PC-3 (cell line): ENCODE results near the gene FHAD1. TPM values are rescaled to one million over a fixed set of nuclear protein-coding genes. Genes with fewer than 3 reads are reported as not detected.
A peak's percentile ranks its signal among the peaks of the same experiment; 100 is the strongest.

Experiments used
- ATAC-seq: fragments of 200-7000 bp; cut with Tn5 transposase; 2 replicates; pipeline ENCODE4 v1.9.1; 2020; ENCODE audit warnings: mild to moderate bottlenecking, moderate library complexity
- BruUV-seq: library from RNA; stranded (reverse); fragments of 400-500 nt; replicated peaks from 2 replicates; lab custom pipeline; 2021; lab: Mats Ljungman, UMichigan
- CTCF ChIA-PET: fragments of 300-600 bp; sonication (Branson Sonifier 250); formaldehyde crosslinking; loops from one replicate; lab custom pipeline; 2022; ENCODE audit warnings: antibody characterized with exemption; lab: Charles Lee
- POLR2A ChIA-PET: fragments of 300-600 bp; sonication (Branson Sonifier 250); formaldehyde crosslinking; loops from one replicate; lab custom pipeline; 2022; ENCODE audit warnings: antibody characterized with exemption; ENCODE audit not compliant: unreplicated experiment; lab: Charles Lee
- DNase-seq: peaks from one replicate; pipeline ENCODE4 v3.0.0-alpha.2; 2015
- H2AFZ ChIP-seq: fragments of 300-600 bp; sonication (generic); 2 replicates; pipeline ENCODE4 v1.6.0; 2016; ENCODE audit warnings: antibody characterized with exemption, low read length
- H3F3A ChIP-seq: fragments of 300-600 bp; sonication (generic); one replicate; pipeline ENCODE4 v1.6.0; 2017; ENCODE audit warnings: antibody characterized with exemption, low read length, control low read depth, mild to moderate bottlenecking; ENCODE audit not compliant: unreplicated experiment
- H3K27ac ChIP-seq: fragments of 300-600 bp; sonication (generic); 2 replicates; pipeline ENCODE4 v1.5.1; 2016; ENCODE audit warnings: mild to moderate bottlenecking, low read length
- H3K27me3 ChIP-seq: fragments of 300-600 bp; sonication (generic); 2 replicates; pipeline ENCODE4 v1.6.1; 2016; ENCODE audit warnings: low read length, mixed read lengths
- H3K36me3 ChIP-seq: fragments of 300-600 bp; sonication (generic); 2 replicates; pipeline ENCODE4 v1.6.1; 2016; ENCODE audit warnings: low read depth, mixed run types, low read length, mixed read lengths
- H3K4me1 ChIP-seq: fragments of 300-600 bp; sonication (generic); 2 replicates; pipeline ENCODE4 v1.5.1; 2016; ENCODE audit warnings: low read length; ENCODE audit not compliant: insufficient read depth
- H3K4me2 ChIP-seq: fragments of 300-600 bp; sonication (generic); 2 replicates; pipeline ENCODE4 v1.6.0; 2016; ENCODE audit warnings: low read length
- H3K4me3 ChIP-seq: fragments of 300-600 bp; sonication (generic); 2 replicates; pipeline ENCODE4 v1.5.1; 2016; ENCODE audit warnings: mild to moderate bottlenecking, low read length, mixed read lengths
- H3K79me2 ChIP-seq: fragments of 300-600 bp; sonication (generic); 2 replicates; pipeline ENCODE4 v1.6.1; 2017; ENCODE audit warnings: low read length, mixed read lengths
- H3K9ac ChIP-seq: fragments of 300-600 bp; sonication (generic); 2 replicates; pipeline ENCODE4 v1.6.0; 2016; ENCODE audit warnings: mild to moderate bottlenecking, low read length
- H3K9me2 ChIP-seq: fragments of 300-600 bp; sonication (generic); replicated peaks from 2 replicates; pipeline ENCODE4 v1.6.1; 2016; ENCODE audit warnings: mixed run types, low read length, mixed read lengths
- H3K9me3 ChIP-seq: fragments of 300-600 bp; sonication (generic); 2 replicates; pipeline ENCODE4 v1.6.1; 2016; ENCODE audit warnings: low read length, mixed read lengths
- H4K20me1 ChIP-seq: fragments of 300-600 bp; sonication (generic); 2 replicates; pipeline ENCODE4 v1.6.1; 2016; ENCODE audit warnings: low read length, mixed read lengths
- CTCF ChIP-seq: fragments of 300-600 bp; sonication (generic); conservative IDR thresholded peaks from 2 replicates; pipeline ENCODE4 v1.5.1; 2017; ENCODE audit warnings: antibody characterized with exemption, low read depth, mild to moderate bottlenecking, low read length
- EZH2 ChIP-seq: fragments of 300-600 bp; sonication (generic); IDR thresholded peaks from one replicate; pipeline ENCODE4 v1.6.1; 2017; ENCODE audit warnings: antibody characterized with exemption, mild to moderate bottlenecking, low read length; ENCODE audit not compliant: unreplicated experiment
- EZH2phosphoT487 ChIP-seq: fragments of 300-600 bp; sonication (generic); IDR thresholded peaks from 2 replicates; pipeline ENCODE4 v1.6.1; 2018; ENCODE audit warnings: mild to moderate bottlenecking, antibody characterized with exemption, low read length, borderline replicate concordance
- intact Hi-C: fragments of 100-400 bp; cut with micrococcal nuclease; formaldehyde crosslinking; loops from 2 replicates; pipeline ENCODE4 v1.9.0; 2023
- total RNA-seq: library from RNA; depleted of rRNA; stranded (reverse); fragments of >200 nt; gene quantifications from 2 replicates; pipeline ENCODE4 v1.2.3, GENCODE V29; 2014

Gene FHAD1
- total RNA-seq, 1 experiment from 2014 or later = 0.95 TPM

- POLR2A ChIA-PET = no interaction called here
Observed at GRCh38 chr1:15334995-15335394, 88.0 kb downstream of the FHAD1 start.

GRCh38 chr1:15336866-15337265 is 89.8 kb downstream of the FHAD1 start:
- ChIA-PET POLR2A (interaction anchor here (0.6 kb wide), 2 partner anchors 76 to 93 kb away, joined by 6 to 10 read pairs; no protein-coding TSS in a partner anchor), CTCF (interaction anchor here (0.6 kb wide), 2 partner anchors 24 to 95 kb away, joined by 4 to 5 read pairs; no protein-coding TSS in a partner anchor)
- no peaks in the 10 kb centered on the region for H3K9me2 ChIP-seq
- H3F3A ChIP-seq = no peaks in the 10 kb centered on the region
- H3K4me2 ChIP-seq = peak overlapping the region; percentile 69; the same call in 1 of the 2 replicates
- H3K4me1 ChIP-seq = peaks cover 33% of the 10 kb centered on the region
- ATAC-seq = no peak
- no peaks in the 10 kb centered on the region for H4K20me1 ChIP-seq
- DNase-seq = no peak
- H3K36me3 ChIP-seq = no peaks in the 10 kb centered on the region
- no peaks in the 10 kb centered on the region for H3K79me2 ChIP-seq
- intact Hi-C loops = no loop called here
- H2AFZ ChIP-seq = no peak overlapping the region; the same call in 1 of the 2 replicates
- peak overlapping the region; percentile 73; the same call in 1 of the 2 replicates for H3K27ac ChIP-seq
- no peaks in the 10 kb centered on the region for H3K27me3 ChIP-seq
- TF ChIP-seq EZH2phosphoT487 (no peak), CTCF (no peak), EZH2 (no peak)
- no peak overlapping the region for H3K9ac ChIP-seq
- BruUV-seq = no TSS peak
- H3K4me3 ChIP-seq = no peak overlapping the region
- H3K9me3 ChIP-seq = no peaks in the 10 kb centered on the region

More at GRCh38 chr1:15334995-15335394, 88.0 kb downstream of the FHAD1 start:
- intact Hi-C loops = no loop called here
- no peak overlapping the region for H3K27ac ChIP-seq
- H3F3A ChIP-seq = no peaks in the 10 kb centered on the region
- H3K9ac ChIP-seq = no peak overlapping the region
- no peak for TF ChIP-seq CTCF
- TF ChIP-seq EZH2 = no peak
- no peak for TF ChIP-seq EZH2phosphoT487
- CTCF ChIA-PET = no interaction called here
- H4K20me1 ChIP-seq = no peaks in the 10 kb centered on the region
- no peak overlapping the region for H2AFZ ChIP-seq
- no peak overlapping the region for H3K4me3 ChIP-seq
- peaks cover 25% of the 10 kb centered on the region for H3K4me1 ChIP-seq
- no peak overlapping the region for H3K4me2 ChIP-seq
- ATAC-seq = no peak
- no peaks in the 10 kb centered on the region for H3K9me2 ChIP-seq
- H3K79me2 ChIP-seq = no peaks in the 10 kb centered on the region
- no peaks in the 10 kb centered on the region for H3K27me3 ChIP-seq
- no peaks in the 10 kb centered on the region for H3K36me3 ChIP-seq
- no TSS peak for BruUV-seq
- no peaks in the 10 kb centered on the region for H3K9me3 ChIP-seq
- no peak for DNase-seq

GRCh38 chr1:15337656-15338402 is 90.8 kb downstream of the FHAD1 start:
- DNase-seq (peak; percentile 87), ATAC-seq (peak; percentile 90)
- no TSS peak for BruUV-seq

More at GRCh38 chr1:15337656-15338402, 90.8 kb downstream of the FHAD1 start:
- Histone ChIP-seq H3K4me1 (peaks cover 41% of the 10 kb centered on the region), H3K9me2 (no peaks in the 10 kb centered on the region), H3K36me3 (no peaks in the 10 kb centered on the region), H3K9me3 (no peaks in the 10 kb centered on the region), H3K4me3 (no peak overlapping the region), H4K20me1 (no peaks in the 10 kb centered on the region), H3F3A (peaks cover 4% of the 10 kb centered on the region), H3K4me2 (peak overlapping the region; percentile 69), H3K27me3 (no peaks in the 10 kb centered on the region), H3K27ac (peak overlapping the region; percentile 73), H3K79me2 (no peaks in the 10 kb centered on the region), H2AFZ (peak overlapping the region; percentile 50), H3K9ac (no peak overlapping the region)
- ChIA-PET POLR2A (interaction anchor here (0.6 kb wide), 2 partner anchors 75 to 92 kb away, joined by 6 to 10 read pairs; no protein-coding TSS in a partner anchor), CTCF (interaction anchor here (0.6 kb wide), 3 partner anchors 23 to 94 kb away, joined by 3 to 5 read pairs (median 4); no protein-coding TSS in a partner anchor)
- intact Hi-C loops = no loop called here
- no peak for TF ChIP-seq EZH2
- TF ChIP-seq CTCF = no peak
- TF ChIP-seq EZH2phosphoT487 = no peak
